ENCODE data around the gene ZCCHC14. TPM values are rescaled to one million over a fixed set of nuclear protein-coding genes. Genes with fewer than 3 reads are reported as not detected.

Gene ZCCHC14
- total and polyA plus RNA-seq, 2 of the 13 experiments (the other 11 are each of a cell fraction or from before 2014, with no cell fraction given), result 12.4 to 12.5 TPM

DNA sequence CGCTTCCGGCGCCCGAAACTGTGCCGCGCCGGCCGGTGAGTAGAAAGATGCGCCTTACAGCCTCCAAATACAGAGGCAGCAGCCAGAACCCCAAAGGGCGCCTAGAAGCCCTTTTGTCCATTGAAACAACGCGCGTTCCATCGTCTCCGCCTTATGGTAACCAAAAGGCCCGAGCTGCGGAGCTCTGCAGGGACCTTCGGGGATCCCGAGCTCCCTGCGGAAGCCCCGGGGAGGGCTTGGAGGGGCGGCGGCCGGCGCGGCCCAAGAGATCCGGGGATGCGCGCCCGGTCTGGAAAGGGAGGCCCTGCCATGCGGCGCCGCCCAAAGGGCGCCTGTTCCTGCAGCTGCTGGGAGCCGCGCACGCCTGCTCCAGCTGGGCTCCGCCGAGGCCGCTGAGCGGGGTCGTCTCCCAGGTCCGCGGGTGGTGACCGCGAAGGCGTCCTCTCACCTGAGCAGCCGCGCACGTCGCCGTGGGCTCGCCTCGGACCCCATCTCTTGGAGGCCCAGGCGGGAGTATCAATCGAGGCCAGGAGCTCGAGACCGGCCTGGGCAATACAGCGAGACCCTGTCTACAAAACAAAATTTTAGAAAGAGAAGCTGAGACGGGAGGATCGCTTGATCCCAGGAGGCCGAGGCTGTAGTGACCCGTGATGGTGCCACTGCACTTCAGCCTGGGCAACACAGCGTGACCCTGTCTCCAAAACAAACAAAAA is 108.5 kb downstream of the ZCCHC14 start (continued):
- TF ChIP-seq, protein P1, sequence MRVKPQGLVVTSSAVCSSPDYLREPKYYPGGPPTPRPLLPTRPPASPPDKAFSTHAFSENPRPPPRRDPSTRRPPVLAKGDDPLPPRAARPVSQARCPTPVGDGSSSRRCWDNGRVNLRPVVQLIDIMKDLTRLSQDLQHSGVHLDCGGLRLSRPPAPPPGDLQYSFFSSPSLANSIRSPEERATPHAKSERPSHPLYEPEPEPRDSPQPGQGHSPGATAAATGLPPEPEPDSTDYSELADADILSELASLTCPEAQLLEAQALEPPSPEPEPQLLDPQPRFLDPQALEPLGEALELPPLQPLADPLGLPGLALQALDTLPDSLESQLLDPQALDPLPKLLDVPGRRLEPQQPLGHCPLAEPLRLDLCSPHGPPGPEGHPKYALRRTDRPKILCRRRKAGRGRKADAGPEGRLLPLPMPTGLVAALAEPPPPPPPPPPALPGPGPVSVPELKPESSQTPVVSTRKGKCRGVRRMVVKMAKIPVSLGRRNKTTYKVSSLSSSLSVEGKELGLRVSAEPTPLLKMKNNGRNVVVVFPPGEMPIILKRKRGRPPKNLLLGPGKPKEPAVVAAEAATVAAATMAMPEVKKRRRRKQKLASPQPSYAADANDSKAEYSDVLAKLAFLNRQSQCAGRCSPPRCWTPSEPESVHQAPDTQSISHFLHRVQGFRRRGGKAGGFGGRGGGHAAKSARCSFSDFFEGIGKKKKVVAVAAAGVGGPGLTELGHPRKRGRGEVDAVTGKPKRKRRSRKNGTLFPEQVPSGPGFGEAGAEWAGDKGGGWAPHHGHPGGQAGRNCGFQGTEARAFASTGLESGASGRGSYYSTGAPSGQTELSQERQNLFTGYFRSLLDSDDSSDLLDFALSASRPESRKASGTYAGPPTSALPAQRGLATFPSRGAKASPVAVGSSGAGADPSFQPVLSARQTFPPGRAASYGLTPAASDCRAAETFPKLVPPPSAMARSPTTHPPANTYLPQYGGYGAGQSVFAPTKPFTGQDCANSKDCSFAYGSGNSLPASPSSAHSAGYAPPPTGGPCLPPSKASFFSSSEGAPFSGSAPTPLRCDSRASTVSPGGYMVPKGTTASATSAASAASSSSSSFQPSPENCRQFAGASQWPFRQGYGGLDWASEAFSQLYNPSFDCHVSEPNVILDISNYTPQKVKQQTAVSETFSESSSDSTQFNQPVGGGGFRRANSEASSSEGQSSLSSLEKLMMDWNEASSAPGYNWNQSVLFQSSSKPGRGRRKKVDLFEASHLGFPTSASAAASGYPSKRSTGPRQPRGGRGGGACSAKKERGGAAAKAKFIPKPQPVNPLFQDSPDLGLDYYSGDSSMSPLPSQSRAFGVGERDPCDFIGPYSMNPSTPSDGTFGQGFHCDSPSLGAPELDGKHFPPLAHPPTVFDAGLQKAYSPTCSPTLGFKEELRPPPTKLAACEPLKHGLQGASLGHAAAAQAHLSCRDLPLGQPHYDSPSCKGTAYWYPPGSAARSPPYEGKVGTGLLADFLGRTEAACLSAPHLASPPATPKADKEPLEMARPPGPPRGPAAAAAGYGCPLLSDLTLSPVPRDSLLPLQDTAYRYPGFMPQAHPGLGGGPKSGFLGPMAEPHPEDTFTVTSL (CRISPR knock-in tag; IDR thresholded peaks at IDR 0.05; ENCODE audit: borderline replicate concordance), result peak; percentile 56; the same call in 1 of the 2 replicates
- no peak; the same call in 1 of the 2 replicates for TF ChIP-seq ZNF552 (CRISPR knock-in tag; IDR thresholded peaks at IDR 0.05; ENCODE audit: borderline replicate concordance)
- no peak for TF ChIP-seq NFATC3 (CRISPR knock-in tag; IDR thresholded peaks at IDR 0.05)
- TF ChIP-seq ZFAT (CRISPR knock-in tag; conservative IDR thresholded peaks at IDR 0.05), result no peak
- TF ChIP-seq, protein P2, sequence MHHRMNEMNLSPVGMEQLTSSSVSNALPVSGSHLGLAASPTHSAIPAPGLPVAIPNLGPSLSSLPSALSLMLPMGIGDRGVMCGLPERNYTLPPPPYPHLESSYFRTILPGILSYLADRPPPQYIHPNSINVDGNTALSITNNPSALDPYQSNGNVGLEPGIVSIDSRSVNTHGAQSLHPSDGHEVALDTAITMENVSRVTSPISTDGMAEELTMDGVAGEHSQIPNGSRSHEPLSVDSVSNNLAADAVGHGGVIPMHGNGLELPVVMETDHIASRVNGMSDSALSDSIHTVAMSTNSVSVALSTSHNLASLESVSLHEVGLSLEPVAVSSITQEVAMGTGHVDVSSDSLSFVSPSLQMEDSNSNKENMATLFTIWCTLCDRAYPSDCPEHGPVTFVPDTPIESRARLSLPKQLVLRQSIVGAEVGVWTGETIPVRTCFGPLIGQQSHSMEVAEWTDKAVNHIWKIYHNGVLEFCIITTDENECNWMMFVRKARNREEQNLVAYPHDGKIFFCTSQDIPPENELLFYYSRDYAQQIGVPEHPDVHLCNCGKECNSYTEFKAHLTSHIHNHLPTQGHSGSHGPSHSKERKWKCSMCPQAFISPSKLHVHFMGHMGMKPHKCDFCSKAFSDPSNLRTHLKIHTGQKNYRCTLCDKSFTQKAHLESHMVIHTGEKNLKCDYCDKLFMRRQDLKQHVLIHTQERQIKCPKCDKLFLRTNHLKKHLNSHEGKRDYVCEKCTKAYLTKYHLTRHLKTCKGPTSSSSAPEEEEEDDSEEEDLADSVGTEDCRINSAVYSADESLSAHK (CRISPR knock-in tag; IDR thresholded peaks at IDR 0.05; ENCODE audit: borderline replicate concordance), result no peak; the same call in 1 of the 2 replicates
- TF ChIP-seq, protein P3, sequence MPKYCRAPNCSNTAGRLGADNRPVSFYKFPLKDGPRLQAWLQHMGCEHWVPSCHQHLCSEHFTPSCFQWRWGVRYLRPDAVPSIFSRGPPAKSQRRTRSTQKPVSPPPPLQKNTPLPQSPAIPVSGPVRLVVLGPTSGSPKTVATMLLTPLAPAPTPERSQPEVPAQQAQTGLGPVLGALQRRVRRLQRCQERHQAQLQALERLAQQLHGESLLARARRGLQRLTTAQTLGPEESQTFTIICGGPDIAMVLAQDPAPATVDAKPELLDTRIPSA (CRISPR knock-in tag; IDR thresholded peaks at IDR 0.05; ENCODE audit: borderline replicate concordance), result no peak
- no peak for TF ChIP-seq AGO1 (IDR thresholded peaks at IDR 0.05; ENCODE audit: low read depth, low read length, poor library complexity, severe bottlenecking)
- peak; percentile 94 for TF ChIP-seq ZNF564 (CRISPR knock-in tag; IDR thresholded peaks at IDR 0.05)
- TF ChIP-seq, protein P4, sequence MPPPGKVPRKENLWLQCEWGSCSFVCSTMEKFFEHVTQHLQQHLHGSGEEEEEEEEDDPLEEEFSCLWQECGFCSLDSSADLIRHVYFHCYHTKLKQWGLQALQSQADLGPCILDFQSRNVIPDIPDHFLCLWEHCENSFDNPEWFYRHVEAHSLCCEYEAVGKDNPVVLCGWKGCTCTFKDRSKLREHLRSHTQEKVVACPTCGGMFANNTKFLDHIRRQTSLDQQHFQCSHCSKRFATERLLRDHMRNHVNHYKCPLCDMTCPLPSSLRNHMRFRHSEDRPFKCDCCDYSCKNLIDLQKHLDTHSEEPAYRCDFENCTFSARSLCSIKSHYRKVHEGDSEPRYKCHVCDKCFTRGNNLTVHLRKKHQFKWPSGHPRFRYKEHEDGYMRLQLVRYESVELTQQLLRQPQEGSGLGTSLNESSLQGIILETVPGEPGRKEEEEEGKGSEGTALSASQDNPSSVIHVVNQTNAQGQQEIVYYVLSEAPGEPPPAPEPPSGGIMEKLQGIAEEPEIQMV (CRISPR knock-in tag; IDR thresholded peaks at IDR 0.05; ENCODE audit: low read depth), result peak; percentile 100
- TF ChIP-seq, protein P5, sequence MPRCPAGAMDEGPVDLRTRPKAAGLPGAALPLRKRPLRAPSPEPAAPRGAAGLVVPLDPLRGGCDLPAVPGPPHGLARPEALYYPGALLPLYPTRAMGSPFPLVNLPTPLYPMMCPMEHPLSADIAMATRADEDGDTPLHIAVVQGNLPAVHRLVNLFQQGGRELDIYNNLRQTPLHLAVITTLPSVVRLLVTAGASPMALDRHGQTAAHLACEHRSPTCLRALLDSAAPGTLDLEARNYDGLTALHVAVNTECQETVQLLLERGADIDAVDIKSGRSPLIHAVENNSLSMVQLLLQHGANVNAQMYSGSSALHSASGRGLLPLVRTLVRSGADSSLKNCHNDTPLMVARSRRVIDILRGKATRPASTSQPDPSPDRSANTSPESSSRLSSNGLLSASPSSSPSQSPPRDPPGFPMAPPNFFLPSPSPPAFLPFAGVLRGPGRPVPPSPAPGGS (CRISPR knock-in tag; IDR thresholded peaks at IDR 0.05), result peak; percentile 36; the same call in 1 of the 2 replicates
- peak; percentile 11; the same call in 1 of the 2 replicates for TF ChIP-seq ZNF205 (CRISPR knock-in tag; IDR thresholded peaks at IDR 0.05)
- TF ChIP-seq ELF3 (CRISPR knock-in tag; IDR thresholded peaks at IDR 0.05), result no peak; the same call in 1 of the 2 replicates
- TF ChIP-seq, protein P6, sequence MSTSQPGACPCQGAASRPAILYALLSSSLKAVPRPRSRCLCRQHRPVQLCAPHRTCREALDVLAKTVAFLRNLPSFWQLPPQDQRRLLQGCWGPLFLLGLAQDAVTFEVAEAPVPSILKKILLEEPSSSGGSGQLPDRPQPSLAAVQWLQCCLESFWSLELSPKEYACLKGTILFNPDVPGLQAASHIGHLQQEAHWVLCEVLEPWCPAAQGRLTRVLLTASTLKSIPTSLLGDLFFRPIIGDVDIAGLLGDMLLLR (CRISPR knock-in tag; IDR thresholded peaks at IDR 0.05), result no peak; the same call in 1 of the 2 replicates
- TF ChIP-seq ZFY (CRISPR knock-in tag; IDR thresholded peaks at IDR 0.05), result peak; percentile 86
- TF ChIP-seq MEIS2 (CRISPR knock-in tag; IDR thresholded peaks at IDR 0.05), result no peak

Measured in HepG2 (cell line).